Measurements from ENCODE around the gene ASS1.

GRCh38 chr9:130497139-130497538 lies 52.4 kb downstream of the ASS1 start:
- no peak for TF ChIP-seq CTCF (IDR thresholded peaks at IDR 0.05 in 8 of 11, conservative IDR thresholded peaks at IDR 0.05 in 3 of 11)
- no peak for TF ChIP-seq POLR2A (IDR thresholded peaks at IDR 0.05)

All from spleen (tissue), 7 donors.